Measurements from ENCODE around the gene C19orf85. TPM values are rescaled to one million over a fixed set of nuclear protein-coding genes. Genes with fewer than 3 reads are reported as not detected.

The C19orf85 gene
- total RNA-seq, 1 donor from 2014 or later = not detected

DNA sequence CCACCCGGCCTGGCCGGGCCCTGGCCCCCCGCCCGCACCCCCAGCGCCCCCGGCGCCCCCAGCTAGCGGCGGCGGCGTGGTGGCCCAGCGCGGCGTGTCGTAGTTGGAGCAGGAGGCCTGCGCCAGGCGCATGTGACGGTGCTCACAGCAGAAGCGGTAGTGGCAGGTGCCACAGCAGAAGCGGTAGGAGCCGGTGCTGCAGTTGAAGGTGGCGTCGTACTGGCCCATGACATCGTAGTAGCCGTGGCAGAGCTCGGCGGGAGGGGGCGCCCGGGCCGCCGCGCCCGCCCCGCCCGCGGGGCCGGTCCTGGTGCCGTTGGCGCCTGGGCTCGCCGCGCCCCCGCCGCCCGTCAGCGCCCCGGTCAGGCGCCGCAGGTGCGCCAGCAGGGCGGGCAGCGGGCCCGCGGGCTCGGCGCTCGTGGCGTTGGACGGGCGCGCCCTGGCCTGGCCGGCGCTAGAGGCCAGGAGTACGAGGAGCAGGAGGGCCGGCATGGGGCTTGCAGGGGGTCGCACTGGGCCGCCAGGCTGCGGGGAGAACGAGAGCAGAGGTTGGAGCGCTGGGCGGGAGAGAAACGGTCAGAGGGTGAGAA lies 22.1 kb downstream of the C19orf85 start:
- DNase-seq (ENCODE audit: extremely low spot score in 2 of 2) = no peak
- Histone ChIP-seq H3K27me3 (peaks cover 21% of the 10 kb centered on the region), H3K4me3 (no peak overlapping the region), H3K36me3 (no peaks in the 10 kb centered on the region), H3K9me3 (no peaks in the 10 kb centered on the region), H3K4me1 (peaks cover 22% of the 10 kb centered on the region), H3K27ac (no peak overlapping the region)
- TF ChIP-seq POLR2A (IDR thresholded peaks at IDR 0.05) (no peak), POLR2AphosphoS5 (IDR thresholded peaks at IDR 0.05; ENCODE audit: insufficient read depth in 1 of 2, low read depth in 1 of 2) (no peak)
- TF ChIP-seq, protein P1, sequence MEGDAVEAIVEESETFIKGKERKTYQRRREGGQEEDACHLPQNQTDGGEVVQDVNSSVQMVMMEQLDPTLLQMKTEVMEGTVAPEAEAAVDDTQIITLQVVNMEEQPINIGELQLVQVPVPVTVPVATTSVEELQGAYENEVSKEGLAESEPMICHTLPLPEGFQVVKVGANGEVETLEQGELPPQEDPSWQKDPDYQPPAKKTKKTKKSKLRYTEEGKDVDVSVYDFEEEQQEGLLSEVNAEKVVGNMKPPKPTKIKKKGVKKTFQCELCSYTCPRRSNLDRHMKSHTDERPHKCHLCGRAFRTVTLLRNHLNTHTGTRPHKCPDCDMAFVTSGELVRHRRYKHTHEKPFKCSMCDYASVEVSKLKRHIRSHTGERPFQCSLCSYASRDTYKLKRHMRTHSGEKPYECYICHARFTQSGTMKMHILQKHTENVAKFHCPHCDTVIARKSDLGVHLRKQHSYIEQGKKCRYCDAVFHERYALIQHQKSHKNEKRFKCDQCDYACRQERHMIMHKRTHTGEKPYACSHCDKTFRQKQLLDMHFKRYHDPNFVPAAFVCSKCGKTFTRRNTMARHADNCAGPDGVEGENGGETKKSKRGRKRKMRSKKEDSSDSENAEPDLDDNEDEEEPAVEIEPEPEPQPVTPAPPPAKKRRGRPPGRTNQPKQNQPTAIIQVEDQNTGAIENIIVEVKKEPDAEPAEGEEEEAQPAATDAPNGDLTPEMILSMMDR (IDR thresholded peaks at IDR 0.05) = no peak
- intact Hi-C loops (cut with DNase I) = no loop called here

DNA sequence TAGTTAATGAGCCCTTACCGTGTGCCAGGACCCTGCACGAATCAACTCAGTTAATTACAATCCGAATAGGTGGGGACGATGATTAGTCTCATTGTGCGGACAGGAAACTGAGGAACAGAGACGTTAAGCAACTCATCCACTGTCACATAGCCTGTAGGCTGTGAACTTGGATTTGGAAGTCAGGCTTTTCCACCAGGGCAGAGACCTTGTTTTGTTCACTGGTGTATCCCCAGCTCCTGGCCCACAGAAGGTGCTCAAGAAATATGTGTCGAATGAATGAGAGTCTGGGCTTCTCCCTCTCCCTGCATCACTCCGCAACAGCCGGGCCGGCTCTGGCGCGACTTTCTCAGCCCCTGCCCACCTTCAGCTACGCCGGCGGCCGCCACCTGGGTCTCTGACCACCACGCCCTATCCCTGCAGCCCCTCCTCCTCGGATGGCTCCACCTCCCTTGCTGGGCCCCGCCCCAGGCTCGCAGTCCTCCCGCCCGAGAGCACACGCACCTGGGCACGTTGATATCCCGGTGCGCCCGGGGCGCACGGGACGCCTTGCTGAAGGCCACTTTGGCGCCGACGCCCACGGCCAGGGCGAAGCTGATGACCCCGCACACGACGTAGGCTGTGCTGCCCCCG lies 22.7 kb downstream of the C19orf85 start:
- no peaks in the 10 kb centered on the region for H3K9me3 ChIP-seq
- TF ChIP-seq POLR2AphosphoS5 (IDR thresholded peaks at IDR 0.05; ENCODE audit: insufficient read depth in 1 of 2, low read depth in 1 of 2) (no peak), POLR2A (IDR thresholded peaks at IDR 0.05) (no peak)
- TF ChIP-seq, protein P1 (IDR thresholded peaks at IDR 0.05) = no peak
- no peak for DNase-seq (ENCODE audit: extremely low spot score in 2 of 2)
- intact Hi-C loops (cut with DNase I) = no loop called here
- H3K4me1 ChIP-seq = peaks cover 20% of the 10 kb centered on the region
- no peaks in the 10 kb centered on the region for H3K36me3 ChIP-seq
- H3K27me3 ChIP-seq = peaks cover 21% of the 10 kb centered on the region
- no peak overlapping the region for H3K27ac ChIP-seq
- H3K4me3 ChIP-seq = no peak overlapping the region

DNA sequence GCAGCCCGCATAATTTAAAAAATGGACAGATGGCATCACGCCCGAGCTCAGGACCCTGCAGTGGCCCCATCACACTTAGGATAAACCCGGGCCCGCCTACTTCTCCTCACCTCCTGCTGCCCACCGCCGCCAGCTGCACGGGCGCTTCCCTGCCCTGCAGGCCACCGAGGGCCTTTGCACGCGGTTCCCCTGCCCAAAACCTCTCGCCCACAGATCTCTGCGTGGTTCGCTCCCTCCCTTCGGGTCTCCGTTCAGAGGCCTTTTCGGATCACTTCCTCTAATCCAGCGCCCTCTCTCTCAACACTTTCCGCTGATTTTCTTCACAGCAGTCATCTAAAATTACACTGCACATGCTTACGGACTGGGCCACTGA lies 23.2 kb downstream of the C19orf85 start:
- H3K4me1 ChIP-seq = peaks cover 20% of the 10 kb centered on the region
- TF ChIP-seq, protein P1 (IDR thresholded peaks at IDR 0.05) = no peak
- TF ChIP-seq POLR2AphosphoS5 (IDR thresholded peaks at IDR 0.05; ENCODE audit: insufficient read depth in 1 of 2, low read depth in 1 of 2) (no peak), POLR2A (IDR thresholded peaks at IDR 0.05) (no peak)
- H3K9me3 ChIP-seq = no peaks in the 10 kb centered on the region
- peaks cover 21% of the 10 kb centered on the region for H3K27me3 ChIP-seq
- H3K4me3 ChIP-seq = no peak overlapping the region
- DNase-seq (ENCODE audit: extremely low spot score in 2 of 2) = no peak
- intact Hi-C loops (cut with DNase I) = no loop called here
- no peak overlapping the region for H3K27ac ChIP-seq
- no peaks in the 10 kb centered on the region for H3K36me3 ChIP-seq

DNA sequence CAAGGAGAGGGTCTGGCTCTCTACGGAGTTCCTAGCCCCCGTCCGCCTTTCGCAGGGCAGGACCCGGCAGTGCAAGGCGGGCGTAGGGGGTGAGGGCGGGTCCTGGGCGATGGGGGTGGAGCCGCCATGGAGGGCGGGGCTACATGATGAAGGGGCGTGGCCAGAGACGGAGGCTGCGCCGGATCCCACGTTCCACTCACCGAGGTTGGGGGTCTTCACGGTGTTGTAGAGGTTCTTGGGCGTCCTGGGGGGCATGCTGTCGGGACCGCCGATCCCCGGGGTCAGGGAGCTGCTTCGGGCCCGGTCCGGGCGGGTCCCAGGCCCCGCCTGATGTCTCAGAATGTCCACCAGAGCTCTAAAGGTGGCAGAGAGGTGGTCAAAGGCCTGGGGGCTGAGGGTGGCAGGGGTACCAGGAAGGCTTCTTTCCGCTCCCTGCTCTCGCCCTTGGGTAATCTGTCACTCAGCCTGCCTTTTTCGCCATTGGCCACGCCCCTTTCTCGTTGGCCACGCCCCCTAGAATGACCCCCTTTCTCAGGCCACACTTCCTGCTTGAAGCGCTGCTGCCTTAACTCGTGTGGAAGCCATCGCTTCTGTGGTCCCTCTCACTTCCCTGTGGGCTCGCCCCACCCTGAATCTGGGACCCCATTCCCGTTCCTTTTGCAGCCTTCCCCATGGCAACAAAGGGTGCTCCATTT lies 24.0 kb downstream of the C19orf85 start:
- TF ChIP-seq, protein P1 (IDR thresholded peaks at IDR 0.05) = no peak
- no peak for TF ChIP-seq POLR2AphosphoS5 (IDR thresholded peaks at IDR 0.05; ENCODE audit: insufficient read depth in 1 of 2, low read depth in 1 of 2)
- H3K27me3 ChIP-seq = peaks cover 21% of the 10 kb centered on the region
- peaks cover 20% of the 10 kb centered on the region for H3K4me1 ChIP-seq
- H3K9me3 ChIP-seq = no peaks in the 10 kb centered on the region
- H3K4me3 ChIP-seq = no peak overlapping the region
- no peaks in the 10 kb centered on the region for H3K36me3 ChIP-seq
- no peak for DNase-seq (ENCODE audit: extremely low spot score in 2 of 2)
- intact Hi-C loops (cut with DNase I) = no loop called here
- H3K27ac ChIP-seq = no peak overlapping the region

DNA sequence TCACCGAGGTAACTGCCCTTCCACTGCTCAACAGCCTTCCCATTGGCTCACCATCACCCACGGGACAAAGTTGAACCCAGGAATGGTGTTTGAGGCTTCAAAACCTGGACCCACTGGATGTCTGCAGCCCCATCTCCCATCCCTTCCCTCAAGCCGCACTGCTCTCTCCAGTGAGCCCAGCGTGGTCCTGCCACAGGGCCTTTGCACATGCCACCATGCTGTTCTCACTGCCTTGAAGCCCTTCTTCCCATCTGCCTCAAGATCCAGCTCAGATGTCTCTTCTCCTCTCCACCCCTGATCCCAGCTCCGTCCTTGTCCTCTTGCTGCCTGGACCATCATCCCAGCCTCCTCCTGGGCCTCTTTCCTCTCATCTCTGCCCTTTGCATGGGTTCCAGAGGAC lies 25.5 kb downstream of the C19orf85 start:
- H3K9me3 ChIP-seq = no peaks in the 10 kb centered on the region
- no peak overlapping the region for H3K4me3 ChIP-seq
- no peaks in the 10 kb centered on the region for H3K36me3 ChIP-seq
- peaks cover 20% of the 10 kb centered on the region for H3K4me1 ChIP-seq
- peaks cover 21% of the 10 kb centered on the region for H3K27me3 ChIP-seq
- intact Hi-C loops (cut with DNase I) = no loop called here
- TF ChIP-seq POLR2A (IDR thresholded peaks at IDR 0.05) = no peak
- TF ChIP-seq POLR2AphosphoS5 (IDR thresholded peaks at IDR 0.05; ENCODE audit: insufficient read depth in 1 of 2, low read depth in 1 of 2) = no peak
- TF ChIP-seq, protein P1 (IDR thresholded peaks at IDR 0.05) = no peak
- H3K27ac ChIP-seq = no peak overlapping the region
- no peak for DNase-seq (ENCODE audit: extremely low spot score in 2 of 2)
